AG09309 (cell line): ENCODE data around the gene SH3GL1.

Experiments
- DNase-seq: peaks from one replicate; pipeline ENCODE4 v3.0.0-alpha.2; 2010; ENCODE audit warnings: low read depth
- H3K4me3 ChIP-seq: 2 replicates; pipeline ENCODE4 v1.5.1; 2011; ENCODE audit warnings: mild to moderate bottlenecking, low read depth, low read length, moderate library complexity; ENCODE audit not compliant: control insufficient read depth
- CTCF ChIP-seq: IDR thresholded peaks from 2 replicates; pipeline ENCODE4 v1.5.1; 2011; ENCODE audit warnings: mild to moderate bottlenecking, low read depth, low read length, inconsistent platforms; ENCODE audit not compliant: insufficient read depth, control insufficient read depth; ENCODE audit errors: missing control alignments

The SH3GL1 gene

GRCh38 chr19:4326215-4326836, 74.0 kb downstream of the SH3GL1 start:
- no peak for DNase-seq
- TF ChIP-seq CTCF: no peak
- H3K4me3 ChIP-seq: no peak overlapping the region

GRCh38 chr19:4324228-4324627, 76.1 kb downstream of the SH3GL1 start:
- H3K4me3 ChIP-seq: no peak overlapping the region
- no peak for TF ChIP-seq CTCF
- DNase-seq: no peak

- DNase-seq: no peak
- H3K4me3 ChIP-seq: no peak overlapping the region
- TF ChIP-seq CTCF: no peak
Measured at GRCh38 chr19:4323692-4324091, 76.7 kb downstream of the SH3GL1 start.

DNA sequence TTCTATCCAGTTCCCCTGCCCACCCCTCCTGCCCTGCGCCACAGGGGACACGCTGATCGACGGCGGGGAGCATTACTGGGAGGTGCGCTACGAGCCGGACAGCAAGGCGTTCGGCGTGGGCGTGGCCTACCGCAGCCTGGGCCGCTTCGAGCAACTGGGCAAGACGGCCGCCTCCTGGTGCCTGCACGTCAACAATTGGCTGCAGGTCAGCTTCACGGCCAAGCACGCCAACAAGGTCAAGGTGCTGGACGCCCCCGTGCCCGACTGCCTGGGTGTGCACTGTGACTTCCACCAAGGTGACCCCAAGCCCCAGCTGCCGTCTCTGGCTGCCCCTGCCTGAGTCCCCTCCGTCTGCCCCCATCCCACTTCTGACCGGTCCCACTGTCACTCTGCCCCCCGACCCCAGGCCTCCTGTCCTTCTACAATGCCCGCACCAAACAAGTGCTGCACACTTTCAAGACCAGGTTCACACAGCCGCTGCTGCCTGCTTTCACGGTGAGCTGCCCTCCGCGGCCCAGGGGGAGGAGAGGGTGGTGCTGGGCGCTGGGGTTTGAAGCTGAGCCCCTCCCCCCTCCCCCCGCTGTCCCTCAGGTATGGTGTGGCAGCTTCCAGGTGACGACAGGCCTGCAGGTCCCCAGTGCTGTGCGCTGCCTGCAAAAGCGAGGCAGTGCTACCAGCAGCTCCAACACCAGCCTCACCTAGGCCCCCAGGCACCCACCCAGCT, 77.2 kb downstream of the SH3GL1 start:
- DNase-seq: no peak
- TF ChIP-seq CTCF: no peak
- no peak overlapping the region for H3K4me3 ChIP-seq

DNA sequence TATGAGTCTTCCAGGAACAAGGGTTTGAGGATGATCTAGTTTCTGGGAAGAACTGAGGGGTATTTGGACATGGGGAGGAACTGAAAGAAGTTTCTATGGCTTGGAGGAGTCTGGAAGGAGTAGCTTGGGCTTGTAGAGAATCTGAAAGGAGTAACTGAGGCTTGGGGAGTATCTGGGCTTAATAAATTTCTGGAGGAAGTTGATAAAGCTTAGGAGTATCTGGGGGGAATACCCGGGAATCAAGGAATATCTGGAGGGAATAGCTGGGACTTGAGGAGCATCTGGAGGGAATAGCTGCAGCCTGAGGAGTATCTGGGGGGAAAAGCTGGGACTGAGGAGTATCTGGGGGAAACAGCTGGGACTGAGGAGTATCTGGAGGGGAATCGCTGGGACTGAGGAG, 79.9 kb downstream of the SH3GL1 start:
- DNase-seq: no peak
- no peak overlapping the region for H3K4me3 ChIP-seq
- TF ChIP-seq CTCF: no peak

DNA sequence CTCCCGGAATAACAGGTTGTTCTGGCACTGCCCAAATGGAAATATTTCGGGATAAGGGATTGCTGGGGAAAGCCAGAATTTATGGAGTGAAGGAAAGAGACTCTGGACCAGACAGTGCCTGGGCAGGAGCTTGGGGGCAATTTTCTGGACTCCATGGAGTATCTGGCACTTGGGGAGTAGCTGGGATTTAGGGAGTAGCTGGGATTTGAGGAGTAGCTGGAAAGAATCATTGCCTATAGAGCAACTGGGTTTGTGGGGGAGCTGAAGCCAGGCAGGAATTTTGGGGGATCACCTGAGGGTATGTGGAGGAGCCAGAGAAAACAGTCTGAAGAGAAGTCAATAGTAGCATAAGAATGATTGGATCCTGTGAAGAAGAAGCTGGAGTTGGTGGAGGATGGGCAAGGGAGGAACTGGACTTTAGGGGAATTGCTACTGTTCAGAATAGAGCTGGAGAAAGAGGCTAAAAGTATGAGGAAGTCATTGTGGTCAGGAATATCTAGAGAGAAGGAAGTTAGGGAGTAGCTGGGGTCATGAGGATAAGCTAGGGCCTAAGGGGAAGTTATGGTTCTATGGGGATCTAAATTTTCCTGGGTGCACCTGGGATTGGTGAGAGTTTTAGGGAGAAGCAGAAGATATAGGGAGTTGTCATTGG, 81.2 kb downstream of the SH3GL1 start:
- DNase-seq: no peak
- no peak for TF ChIP-seq CTCF
- no peak overlapping the region for H3K4me3 ChIP-seq
